GM18511 (cell line): ENCODE data around the gene TBC1D24.
A peak's percentile ranks its signal among the peaks of the same experiment; 100 is the strongest.
"Not testable (repeated sequence)": the region's sequence is repeated elsewhere in the genome, so short reads cannot be mapped to it uniquely, and the experiment has no call there.

Source experiments
- ATAC-seq: cut with Tn5 transposase; IDR thresholded peaks from one replicate; pipeline ENCODE4 v1.9.1; 2021; ENCODE audit warnings: mild to moderate bottlenecking, moderate library complexity; ENCODE audit not compliant: unreplicated experiment

Gene TBC1D24

DNA sequence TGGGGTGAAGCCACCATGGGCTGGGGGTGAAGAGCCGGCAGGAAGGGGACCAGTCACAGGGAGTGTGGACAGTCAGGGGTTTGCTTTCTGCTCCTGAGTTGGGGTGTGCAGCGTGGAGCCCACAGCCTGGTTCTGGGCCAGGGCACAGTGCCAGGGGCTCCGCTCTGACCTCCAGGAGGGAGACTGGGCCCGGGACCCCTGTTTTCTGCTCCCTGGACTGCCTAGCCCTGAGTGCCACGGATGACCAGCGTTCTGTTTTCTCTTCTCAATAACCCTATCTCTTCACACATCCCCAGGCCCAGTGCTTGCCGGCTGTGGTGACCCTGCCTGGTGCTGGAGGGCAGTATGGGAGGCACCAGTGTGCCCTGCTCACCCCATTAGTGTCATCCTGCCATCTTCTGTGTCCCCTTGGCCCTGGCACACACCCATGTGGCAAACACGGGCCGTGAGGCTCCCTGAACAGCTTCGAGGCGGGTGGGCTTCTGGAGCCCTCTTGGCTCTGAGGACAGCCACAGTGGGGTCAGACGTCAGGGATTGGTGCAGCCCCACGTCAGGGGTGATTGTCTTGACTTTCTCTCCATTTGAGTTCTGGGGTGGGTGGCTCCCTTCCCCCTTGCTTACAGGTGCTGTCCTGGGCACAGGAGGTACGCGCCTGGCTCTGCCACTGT is 55.2 kb downstream of the TBC1D24 start:
- ATAC-seq, result no peak

- no peak for ATAC-seq
Measured at GRCh38 chr16:2530629-2531318, 55.8 kb downstream of the TBC1D24 start.

- ATAC-seq, result no peak
Measured at GRCh38 chr16:2531371-2531695, 56.4 kb downstream of the TBC1D24 start, which contains the start of gene CEMP1. Gene CEMP1 (minus strand): TSS chr16:2531408. CDS start chr16:2531073, 335 bp downstream.

GRCh38 chr16:2531696-2532493 is 57.0 kb downstream of the TBC1D24 start:
- ATAC-seq, result peak; percentile 90

GRCh38 chr16:2532494-2533141 is 57.7 kb downstream of the TBC1D24 start:
- ATAC-seq, result no peak

DNA sequence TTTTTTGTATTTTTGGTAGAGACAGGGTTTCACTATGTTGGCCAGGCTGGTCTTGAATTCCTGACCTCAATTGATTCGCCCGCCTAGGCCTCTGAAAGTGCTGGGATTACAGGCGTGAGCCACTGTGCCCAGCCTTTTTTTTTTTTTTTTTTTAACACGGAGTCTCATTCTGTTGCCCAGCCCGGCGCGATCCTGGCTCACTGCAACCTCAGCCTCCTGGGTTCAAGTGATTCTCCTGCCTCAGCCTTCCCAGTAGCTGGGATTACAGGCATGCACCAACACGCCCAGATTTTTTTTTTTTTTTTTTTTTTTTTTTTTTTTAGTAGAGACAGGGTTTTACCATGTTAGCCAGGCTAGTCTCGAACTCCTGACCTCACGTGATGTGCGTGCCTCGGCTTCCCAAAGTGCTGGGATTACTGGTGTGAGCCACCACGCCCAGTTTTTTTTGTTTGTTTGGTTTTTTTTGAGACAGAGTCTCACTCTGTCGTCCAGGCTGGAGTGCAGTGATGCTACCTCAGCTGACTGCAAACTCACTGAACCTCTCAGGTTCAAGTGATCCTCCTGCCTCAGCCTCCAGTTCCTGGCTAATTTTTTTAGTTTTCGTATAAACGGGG is 58.3 kb downstream of the TBC1D24 start:
- ATAC-seq, result not testable (repeated sequence)

DNA sequence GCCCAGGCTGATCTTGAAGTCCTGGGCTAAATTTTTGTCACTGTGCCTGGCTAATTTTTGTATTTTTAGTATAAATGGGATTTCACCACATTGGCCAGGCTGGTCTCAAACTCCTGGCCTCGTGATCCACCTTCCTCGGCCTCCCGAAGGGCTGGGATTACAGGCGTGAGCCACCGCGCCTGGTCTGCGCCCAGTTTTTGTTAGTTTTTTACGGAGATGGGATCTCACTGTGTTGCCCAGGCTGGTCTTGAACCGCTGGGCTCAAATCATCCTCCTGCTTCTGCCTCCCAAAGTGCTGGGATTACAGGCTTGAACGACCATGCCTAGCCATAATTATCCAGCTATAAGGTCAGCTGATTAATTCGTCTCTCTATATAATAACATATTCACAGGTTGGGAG is 59.0 kb downstream of the TBC1D24 start:
- no peak for ATAC-seq

GRCh38 chr16:2534335-2534734 is 59.4 kb downstream of the TBC1D24 start:
- not testable (repeated sequence) for ATAC-seq

DNA sequence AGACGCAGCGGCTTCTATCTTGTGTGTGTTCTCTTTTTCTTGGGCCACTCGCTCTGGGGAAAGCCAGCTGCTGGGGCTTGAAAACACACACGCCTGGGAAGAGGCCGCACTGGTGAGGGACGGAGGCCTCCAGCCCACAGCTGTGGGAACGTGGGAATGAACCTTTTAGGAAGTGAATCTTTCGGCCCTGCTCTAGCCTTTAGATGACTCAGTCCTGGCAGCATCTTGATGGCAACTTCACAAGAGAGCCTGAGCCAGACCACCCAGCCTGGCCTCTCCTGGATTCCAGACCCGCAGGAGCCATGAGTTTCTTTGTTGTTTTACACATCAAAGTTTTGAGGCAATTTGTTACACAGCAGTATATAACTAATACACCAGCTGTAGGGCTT is 60.7 kb downstream of the TBC1D24 start:
- no peak for ATAC-seq

- ATAC-seq, result peak; percentile 86
Measured at GRCh38 chr16:2537451-2538379, 62.8 kb downstream of the TBC1D24 start, which contains the start of gene PDPK1. Gene PDPK1 (plus strand): TSS chr16:2538021. CDS start chr16:2538113, 92 bp downstream.

DNA sequence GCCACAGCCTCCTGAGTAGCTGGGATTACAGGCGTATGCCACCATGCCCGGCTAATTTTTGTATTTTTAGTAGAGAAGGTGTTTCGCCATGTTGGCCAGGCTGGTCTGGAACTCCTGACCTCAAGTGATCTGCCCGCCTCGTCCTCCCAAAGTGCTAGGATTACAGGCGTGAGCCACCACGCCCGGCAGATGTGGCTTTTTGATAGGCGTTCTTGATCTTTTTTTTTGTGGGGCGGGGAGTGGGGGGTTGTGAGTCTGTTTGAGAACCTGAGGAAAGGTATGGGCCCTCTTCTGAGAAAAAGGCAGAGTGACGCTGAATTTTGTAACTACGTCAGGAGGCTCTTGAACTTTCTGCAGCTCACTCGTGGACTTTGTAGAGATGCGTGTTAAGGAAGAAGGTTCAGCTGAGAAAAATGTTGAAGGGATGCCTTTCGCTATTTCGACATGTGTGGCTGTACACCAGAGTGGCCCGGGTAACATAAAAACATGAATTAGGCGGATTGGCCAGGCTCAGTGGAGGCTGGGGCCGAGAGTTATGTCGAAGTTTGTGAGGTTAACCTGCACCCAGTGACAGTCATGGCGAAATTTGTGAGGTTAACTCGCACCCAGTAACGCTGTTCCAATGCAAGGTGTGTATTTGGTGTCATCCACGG is 64.4 kb downstream of the TBC1D24 start:
- ATAC-seq, result not testable (repeated sequence)

DNA sequence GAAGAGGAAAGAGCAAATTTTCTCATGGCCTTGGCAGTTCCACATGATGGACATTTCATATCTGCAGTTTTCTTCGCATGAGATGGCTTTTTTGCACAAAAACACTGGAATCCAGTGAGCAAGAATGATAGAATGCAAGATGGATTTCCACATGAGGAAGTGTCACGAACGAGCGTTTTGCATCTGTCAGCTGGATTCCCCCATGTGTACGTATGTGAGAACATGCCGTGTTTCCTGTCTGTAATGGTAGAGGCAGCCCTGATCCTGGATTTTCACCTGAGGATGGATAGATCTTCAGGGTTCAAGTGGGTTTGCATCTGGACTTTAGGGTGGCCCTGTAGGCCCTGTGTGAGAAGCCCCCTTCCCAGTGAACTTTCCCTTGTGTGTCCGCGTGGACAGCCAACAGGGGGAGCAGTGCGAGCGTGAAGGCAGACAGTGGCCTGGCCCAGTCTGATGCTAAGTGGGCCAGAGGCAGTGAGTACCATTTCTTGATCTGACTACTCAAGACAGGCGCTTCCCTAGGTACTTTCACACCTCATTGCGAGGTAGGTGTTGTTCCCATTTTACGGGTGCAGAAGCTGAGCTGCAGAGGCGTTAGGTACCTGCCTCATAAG is 65.0 kb downstream of the TBC1D24 start:
- not testable (repeated sequence) for ATAC-seq

GRCh38 chr16:2540912-2541311 is 66.0 kb downstream of the TBC1D24 start:
- ATAC-seq, result not testable (repeated sequence)

GRCh38 chr16:2541409-2541808 is 66.5 kb downstream of the TBC1D24 start:
- not testable (repeated sequence) for ATAC-seq

DNA sequence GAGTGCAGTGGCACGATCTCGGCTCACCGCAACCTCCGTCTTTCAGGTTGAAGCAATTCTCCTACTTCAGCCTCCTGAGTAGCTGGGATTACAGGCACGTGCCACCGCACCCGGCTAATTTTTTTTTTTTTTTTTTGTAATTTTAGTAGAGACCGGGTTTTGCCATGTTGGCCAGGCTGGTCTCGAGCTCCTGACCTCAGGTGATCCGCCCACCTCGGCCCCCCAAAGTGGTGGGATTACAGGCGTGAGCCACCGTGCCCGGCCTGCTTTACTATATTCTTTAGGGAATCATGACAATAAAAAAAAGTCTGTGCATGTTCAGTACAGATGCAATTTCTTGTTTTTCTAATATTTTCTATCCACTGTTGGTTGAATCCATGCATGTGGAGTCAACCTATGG is 68.8 kb downstream of the TBC1D24 start:
- not testable (repeated sequence) for ATAC-seq

GRCh38 chr16:2550283-2550878 is 75.5 kb downstream of the TBC1D24 start:
- ATAC-seq, result not testable (repeated sequence)

- ATAC-seq, result not testable (repeated sequence)
Measured at GRCh38 chr16:2551420-2551889, 76.5 kb downstream of the TBC1D24 start.
